ENCODE data around the gene DZIP1.

- no peak for TF ChIP-seq CTCF (IDR thresholded peaks at IDR 0.05)
- TF ChIP-seq CREB1 (CRISPR knock-in tag; IDR thresholded peaks at IDR 0.05): no peak
- TF ChIP-seq SP1 (CRISPR knock-in tag; conservative IDR thresholded peaks at IDR 0.05): no peak
Observed at GRCh38 chr13:95629071-95629470, 15.4 kb downstream of the DZIP1 start.
